Activated CD8-positive, alpha-beta memory T cell treated with anti-CD3 and anti-CD28 coated beads, Interleukin-2, amount 50 U/mL, for 1 hour (primary cell): ENCODE results near the gene DNHD1.
A peak's percentile ranks its signal among the peaks of the same experiment; 100 is the strongest.

Experiments
- DNase-seq: peaks from one replicate; pipeline ENCODE4 v3.0.0-alpha.2; 2020; ENCODE audit errors: extremely low read depth

DNHD1 gene

GRCh38 chr11:6587360-6587953 lies 90.4 kb downstream of the DNHD1 start:
- no peak for DNase-seq

GRCh38 chr11:6588018-6588417 lies 90.9 kb downstream of the DNHD1 start:
- DNase-seq, result no peak

GRCh38 chr11:6594142-6594768 lies 97.2 kb downstream of the DNHD1 start:
- DNase-seq, result no peak

GRCh38 chr11:6596239-6596877 lies 99.3 kb downstream of the DNHD1 start:
- no peak for DNase-seq

GRCh38 chr11:6598555-6598954 lies 101.5 kb downstream of the DNHD1 start:
- no peak for DNase-seq

DNA sequence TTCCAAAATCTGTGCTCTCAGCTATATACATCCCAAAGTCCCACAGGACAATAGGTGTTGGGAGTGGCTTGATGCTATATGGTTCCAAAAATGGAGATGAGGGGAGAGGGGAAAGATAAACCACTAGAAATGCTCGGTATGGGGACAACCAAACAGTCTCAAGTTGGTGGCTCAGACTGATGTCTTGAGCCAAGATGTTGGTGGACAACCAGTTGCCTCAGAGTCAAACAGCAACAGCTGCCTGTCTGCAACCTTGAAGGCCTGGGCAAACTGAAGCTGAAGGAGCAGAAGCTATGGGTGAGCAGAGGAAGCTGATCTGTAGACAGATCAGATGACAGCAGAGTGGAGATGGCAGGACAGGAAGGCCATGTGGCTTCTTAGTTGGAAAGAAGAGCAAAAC lies 102.4 kb downstream of the DNHD1 start:
- no peak for DNase-seq

DNA sequence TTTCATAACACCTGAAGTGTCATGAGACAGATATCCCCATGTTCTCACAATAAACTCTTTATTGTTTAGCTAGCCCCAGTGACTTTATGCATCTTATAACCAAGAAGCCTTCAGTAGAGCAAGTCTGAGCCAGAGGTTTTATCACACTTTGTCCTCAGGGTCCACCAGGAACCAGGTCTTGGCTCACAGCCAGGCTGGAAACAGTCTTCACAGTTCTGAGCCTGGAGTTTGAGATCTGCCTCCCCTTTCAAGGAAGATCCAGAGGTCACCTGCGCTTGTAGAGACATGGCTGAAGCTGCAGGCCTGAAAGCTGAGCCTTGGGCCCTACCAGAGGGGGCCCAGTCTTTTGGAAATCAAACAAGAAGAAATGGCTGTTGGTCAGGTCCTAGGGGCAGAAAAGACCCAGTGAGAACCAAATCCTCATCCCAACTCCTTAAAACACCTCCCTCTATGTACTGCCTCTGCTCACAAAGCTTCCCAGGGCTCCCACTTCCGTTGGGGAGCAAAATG lies 102.9 kb downstream of the DNHD1 start:
- DNase-seq, result no peak

- DNase-seq, result no peak
Observed at GRCh38 chr11:6601041-6601461, 104.0 kb downstream of the DNHD1 start.

DNA sequence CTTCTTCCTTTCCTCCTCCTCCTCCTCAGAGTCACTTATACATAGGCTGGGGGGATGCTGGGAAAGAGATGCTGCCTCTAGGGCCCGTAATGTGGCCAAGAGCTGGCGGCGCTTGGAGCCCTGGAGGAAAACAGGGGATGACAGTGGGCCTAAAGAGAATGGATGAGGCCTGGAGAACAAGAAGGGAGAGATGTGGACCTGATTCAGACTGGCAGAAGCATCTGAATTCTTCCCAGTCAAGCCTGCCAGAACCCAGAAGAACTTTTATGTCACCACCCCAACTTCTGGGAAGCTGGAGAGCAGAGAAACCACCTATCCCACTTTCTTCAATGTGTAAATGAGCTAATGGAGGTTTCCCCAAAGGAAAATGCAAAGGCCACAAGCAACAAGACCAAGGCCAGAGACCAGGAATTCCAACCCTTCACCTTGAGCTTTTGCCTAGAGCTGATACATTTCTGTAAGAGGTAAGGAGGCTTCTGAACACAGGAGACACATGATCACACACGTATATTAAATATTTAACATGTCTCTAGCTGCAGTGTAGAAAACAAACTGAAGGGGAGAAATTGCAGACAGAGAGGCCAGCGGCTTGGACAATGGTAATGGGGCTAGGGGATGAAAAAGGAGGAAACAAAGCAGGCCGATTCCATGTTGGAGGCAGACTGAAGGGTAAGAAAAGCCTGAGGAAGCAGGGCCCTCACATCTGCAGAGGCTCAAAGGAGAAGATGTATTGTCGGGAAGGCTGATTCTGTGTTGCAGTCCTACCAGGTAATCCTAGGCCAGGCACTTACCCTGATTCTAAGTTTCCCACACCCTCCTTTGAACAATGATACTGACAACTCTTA lies 105.2 kb downstream of the DNHD1 start:
- DNase-seq, result no peak

- DNase-seq, result peak; percentile 53
Observed at GRCh38 chr11:6603287-6604080, 106.4 kb downstream of the DNHD1 start, which contains the start of the genes ILK and RRP8. ILK (plus strand) TSS chr11:6603774; CDS start chr11:6604272, 498 bp downstream. RRP8 (minus strand) TSS chr11:6603616; CDS start chr11:6603502, 114 bp downstream.

DNA sequence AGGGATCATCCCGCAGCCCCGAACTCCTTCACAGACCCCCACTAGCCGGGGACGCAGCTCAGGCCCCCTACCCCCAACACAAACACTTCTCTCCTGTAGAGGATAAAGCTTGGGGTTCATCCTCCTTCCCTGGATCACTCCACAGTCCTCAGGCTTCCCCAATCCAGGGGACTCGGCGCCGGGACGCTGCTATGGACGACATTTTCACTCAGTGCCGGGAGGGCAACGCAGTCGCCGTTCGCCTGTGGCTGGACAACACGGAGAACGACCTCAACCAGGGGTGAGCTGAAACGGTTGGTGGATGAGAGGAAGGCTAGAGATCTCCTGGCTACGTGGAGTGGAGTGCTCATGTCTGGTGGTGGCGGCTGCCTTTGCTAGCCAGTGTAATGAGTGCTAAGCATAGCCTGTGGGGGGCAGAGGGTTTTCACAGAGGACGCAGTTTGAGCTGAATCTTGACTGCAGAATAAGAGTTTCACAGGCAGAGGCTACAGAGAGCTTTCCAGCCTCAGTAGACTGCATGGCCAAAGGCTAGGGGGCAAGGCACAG lies 107.1 kb downstream of the DNHD1 start:
- DNase-seq, result peak; percentile 51

DNA sequence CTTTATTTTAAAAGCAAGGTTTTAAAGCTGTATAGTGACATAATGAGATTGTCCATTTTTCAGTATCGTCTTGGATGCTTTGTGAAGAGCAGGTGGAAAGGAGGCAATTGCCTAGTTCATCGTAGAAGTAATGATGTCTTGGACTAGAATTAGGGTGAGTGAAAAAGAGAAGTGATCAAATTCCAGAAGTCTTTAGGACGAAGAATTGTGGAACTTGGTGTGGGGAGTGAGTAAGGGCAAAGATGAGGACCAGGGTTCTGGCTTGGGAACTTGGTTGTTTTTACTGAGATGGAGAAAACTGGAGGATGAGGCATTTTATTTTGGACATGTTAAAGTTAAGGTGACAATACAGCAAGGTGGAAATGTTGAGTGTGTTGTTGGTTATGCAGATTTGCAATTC lies 107.7 kb downstream of the DNHD1 start:
- DNase-seq, result no peak

DNA sequence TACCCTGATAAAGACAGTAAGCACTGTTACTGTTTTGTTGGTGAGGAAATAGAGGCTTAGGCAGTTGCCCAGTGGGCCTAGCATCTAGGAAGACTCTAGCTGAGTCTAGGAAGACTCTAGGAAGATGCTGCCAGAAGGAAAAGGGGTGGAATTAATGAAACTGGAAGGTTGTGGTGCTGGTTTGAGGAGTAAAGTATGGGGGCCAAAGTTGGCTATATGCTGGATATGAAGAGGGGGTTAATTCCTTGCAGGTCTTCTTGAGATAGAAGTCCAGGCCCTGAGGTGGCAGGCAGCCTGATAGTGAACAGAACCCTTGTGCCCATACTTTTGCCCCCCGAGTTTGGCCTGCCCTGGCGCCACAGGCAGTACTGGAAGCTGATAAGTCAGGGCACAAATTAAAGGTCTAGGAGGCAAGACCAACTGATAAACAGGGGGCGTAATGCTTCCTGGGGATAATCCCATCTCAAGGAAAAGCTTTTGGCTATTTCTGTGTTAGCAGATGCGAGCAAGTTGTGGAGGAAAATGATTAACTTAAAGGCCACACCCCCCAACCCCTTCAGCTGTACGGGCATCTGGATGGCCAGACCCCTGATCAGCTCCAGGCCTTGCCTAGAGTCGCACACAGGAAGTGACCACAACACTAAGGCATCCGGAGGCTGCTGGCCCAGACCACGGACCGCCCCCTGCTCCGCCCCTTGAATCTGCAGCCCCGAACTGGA lies 109.5 kb downstream of the DNHD1 start:
- no peak for DNase-seq

DNA sequence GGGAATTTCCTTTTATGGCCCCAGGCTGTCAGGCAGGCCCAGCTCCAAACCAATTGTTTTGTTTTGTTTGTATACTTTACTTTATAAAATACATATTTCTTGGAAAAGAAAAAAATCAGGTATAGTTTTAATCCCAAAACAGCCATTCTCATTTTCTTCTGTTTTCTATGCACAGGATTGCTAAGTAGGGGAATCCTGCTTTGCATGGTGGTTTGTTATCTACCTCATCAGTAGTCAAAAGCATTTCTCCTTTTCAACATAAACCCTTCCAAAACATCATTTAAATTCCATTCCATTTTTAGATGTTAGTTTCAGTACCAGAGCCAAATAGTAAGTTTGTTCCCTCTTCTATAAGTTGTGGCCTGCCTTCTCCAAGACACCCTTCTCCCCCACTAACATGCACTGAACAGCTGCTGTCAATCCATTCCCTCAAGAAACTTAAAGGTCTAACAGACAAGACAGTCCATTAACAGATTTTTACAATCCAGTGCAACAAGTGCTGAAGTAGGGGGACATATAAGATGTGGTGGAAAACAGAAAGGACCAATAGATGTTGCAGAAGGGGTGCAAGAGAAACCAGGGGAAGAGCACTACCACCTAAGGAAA lies 110.2 kb downstream of the DNHD1 start:
- no peak for DNase-seq

DNA sequence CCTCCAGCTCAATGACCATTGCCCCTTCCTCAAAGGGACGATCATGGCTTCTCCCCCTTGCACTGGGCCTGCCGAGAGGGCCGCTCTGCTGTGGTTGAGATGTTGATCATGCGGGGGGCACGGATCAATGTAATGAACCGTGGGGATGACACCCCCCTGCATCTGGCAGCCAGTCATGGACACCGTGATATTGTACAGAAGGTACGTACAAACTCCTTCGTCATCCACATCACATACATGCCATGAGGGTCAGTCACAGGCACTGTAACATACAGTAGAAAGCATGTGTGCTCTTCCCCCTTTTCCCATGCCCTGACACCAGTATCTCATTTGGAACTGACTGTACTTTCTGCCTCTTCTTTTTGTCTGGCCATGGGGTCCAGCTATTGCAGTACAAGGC lies 110.9 kb downstream of the DNHD1 start:
- DNase-seq, result no peak

DNA sequence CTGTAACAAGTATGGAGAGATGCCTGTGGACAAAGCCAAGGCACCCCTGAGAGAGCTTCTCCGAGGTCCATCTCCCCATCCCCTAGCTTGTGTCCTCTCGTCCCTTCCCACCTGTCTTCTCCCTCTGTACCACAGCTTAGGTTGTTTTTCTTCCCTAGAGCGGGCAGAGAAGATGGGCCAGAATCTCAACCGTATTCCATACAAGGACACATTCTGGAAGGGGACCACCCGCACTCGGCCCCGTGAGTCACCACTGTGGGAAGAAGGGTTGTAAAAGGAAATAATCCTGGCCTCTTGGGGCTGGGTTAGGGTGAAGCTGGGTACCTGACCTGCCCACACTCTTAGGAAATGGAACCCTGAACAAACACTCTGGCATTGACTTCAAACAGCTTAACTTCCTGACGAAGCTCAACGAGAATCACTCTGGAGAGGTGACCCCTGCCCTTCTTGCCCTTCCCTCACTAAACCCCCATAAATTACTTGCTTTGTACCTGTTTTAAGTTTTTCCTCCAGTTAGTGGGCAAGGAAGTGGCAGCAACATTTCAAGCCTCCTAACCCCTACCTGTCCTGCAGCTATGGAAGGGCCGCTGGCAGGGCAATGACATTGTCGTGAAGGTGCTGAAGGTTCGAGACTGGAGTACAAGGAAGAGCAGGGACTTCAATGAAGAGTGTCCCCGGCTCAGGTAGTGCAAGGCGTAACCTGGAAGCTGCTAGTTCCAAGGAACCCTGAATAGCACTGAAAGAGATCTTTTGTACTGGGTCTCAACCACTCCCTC lies 111.8 kb downstream of the DNHD1 start:
- DNase-seq, result no peak

DNA sequence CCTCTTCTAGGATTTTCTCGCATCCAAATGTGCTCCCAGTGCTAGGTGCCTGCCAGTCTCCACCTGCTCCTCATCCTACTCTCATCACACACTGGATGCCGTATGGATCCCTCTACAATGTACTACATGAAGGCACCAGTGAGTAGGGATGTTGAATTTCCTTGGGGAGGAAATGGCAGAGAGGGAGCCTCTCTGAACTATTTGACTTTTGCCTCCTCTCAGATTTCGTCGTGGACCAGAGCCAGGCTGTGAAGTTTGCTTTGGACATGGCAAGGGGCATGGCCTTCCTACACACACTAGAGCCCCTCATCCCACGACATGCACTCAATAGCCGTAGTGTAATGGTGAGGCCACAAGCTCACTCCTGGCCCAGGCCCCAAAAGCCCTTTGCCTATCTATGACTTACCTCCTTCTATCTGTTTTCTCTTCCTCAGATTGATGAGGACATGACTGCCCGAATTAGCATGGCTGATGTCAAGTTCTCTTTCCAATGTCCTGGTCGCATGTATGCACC lies 112.5 kb downstream of the DNHD1 start:
- no peak for DNase-seq

DNA sequence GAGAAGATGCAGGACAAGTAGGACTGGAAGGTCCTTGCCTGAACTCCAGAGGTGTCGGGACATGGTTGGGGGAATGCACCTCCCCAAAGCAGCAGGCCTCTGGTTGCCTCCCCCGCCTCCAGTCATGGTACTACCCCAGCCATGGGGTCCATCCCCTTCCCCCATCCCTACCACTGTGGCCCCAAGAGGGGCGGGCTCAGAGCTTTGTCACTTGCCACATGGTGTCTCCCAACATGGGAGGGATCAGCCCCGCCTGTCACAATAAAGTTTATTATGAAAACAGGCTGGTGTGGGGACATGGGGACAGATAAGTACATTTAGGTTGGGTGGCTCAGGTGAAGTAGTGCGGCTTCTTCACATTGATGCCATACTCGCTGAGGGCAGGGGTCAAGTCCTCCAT lies 113.5 kb downstream of the DNHD1 start:
- DNase-seq, result no peak
